Spleen (tissue), 11 donors: ENCODE results near the gene SLC1A4. TPM values are rescaled to one million over a fixed set of nuclear protein-coding genes. Genes with fewer than 3 reads are reported as not detected.
"Not testable (repeated sequence)": the region's sequence is repeated elsewhere in the genome, so short reads cannot be mapped to it uniquely, and the experiment has no call there.

Experiments
- DNase-seq: peaks from one replicate; pipeline ENCODE4 v3.0.0-alpha.2; 2020
- H3K27ac ChIP-seq, 8 donors: fragments of 200-600 bp; sonication (generic) in 7 of 8; 1 replicate in 4 of 8; 2 replicates in 4 of 8; pipeline versions ENCODE4 v1.5.0 to v1.8.0; 2016 to 2021; ENCODE audit warnings: inconsistent platforms in 4 of 8, mild to moderate bottlenecking in 4 of 8, moderate library complexity in 1 of 8
- H3K27me3 ChIP-seq, 7 donors: fragments of 200-600 bp; sonication (generic) in 6 of 7; replicated peaks in 1 of 7; 1 replicate in 4 of 7; 2 replicates in 3 of 7; pipeline versions ENCODE4 v1.5.0 to v1.8.0; 2016 to 2021; ENCODE audit warnings: inconsistent platforms in 3 of 7, mild to moderate bottlenecking in 1 of 7
- H3K36me3 ChIP-seq, 6 donors: fragments of 200-600 bp; sonication (generic) in 5 of 6; 1 replicate in 4 of 6; 2 replicates in 2 of 6; pipeline versions ENCODE4 v1.5.0 to v1.8.0; 2016 to 2021; ENCODE audit warnings: inconsistent platforms in 2 of 6
- H3K4me1 ChIP-seq, 6 donors: fragments of 200-600 bp; sonication (generic) in 5 of 6; 1 replicate in 3 of 6; 2 replicates in 3 of 6; pipeline versions ENCODE4 v1.5.0 to v1.8.0; 2016 to 2021; ENCODE audit warnings: inconsistent platforms in 3 of 6
- H3K4me3 ChIP-seq, 8 donors: fragments of 200-600 bp; sonication (generic) in 7 of 8; 1 replicate in 4 of 8; 2 replicates in 4 of 8; pipeline versions ENCODE4 v1.5.0 to v1.8.0; 2016 to 2021; ENCODE audit warnings: inconsistent platforms in 4 of 8, mild to moderate bottlenecking in 4 of 8, moderate library complexity in 2 of 8
- H3K9me3 ChIP-seq, 8 donors: fragments of 200-600 bp; sonication (generic) in 7 of 8; 1 replicate in 4 of 8; 2 replicates in 4 of 8; pipeline versions ENCODE4 v1.5.0 to v1.8.0; 2016 to 2021; ENCODE audit warnings: inconsistent platforms in 4 of 8
- CTCF ChIP-seq, 11 experiments: fragments of 200-600 bp in 7 of 11; fragments of 450-650 bp in 4 of 11; sonication (generic) in 4 of 11; IDR thresholded peaks in 8 of 11; conservative IDR thresholded peaks in 3 of 11; 1 replicate in 7 of 11; 2 replicates in 4 of 11; pipeline versions ENCODE4 v1.4.0 to v1.8.0; 2016 to 2021; ENCODE audit warnings: antibody characterized with exemption in 11 of 11, inconsistent platforms in 4 of 11, mild to moderate bottlenecking in 1 of 11
- POLR2A ChIP-seq, 3 donors: fragments of 450-650 bp; IDR thresholded peaks; one replicate each; pipeline ENCODE4 v1.5.1; 2017; ENCODE audit warnings: antibody characterized with exemption in 3 of 3, mild to moderate bottlenecking in 1 of 3
- POLR2AphosphoS5 ChIP-seq, 3 donors: sonication (generic); formaldehyde crosslinking; IDR thresholded peaks; one replicate each; pipeline ENCODE4 v1.5.1; 2017; ENCODE audit warnings: antibody characterized with exemption in 3 of 3
- WGBS, 5 donors: extraction: QIAGEN DNeasy Blood & Tissue Kit in 3 of 5; methylation state at CpG; one replicate each; pipeline versions ENCODE4 v1.1.5 to v1.1.7; 2013 to 2018; 5-methylcytosine and 5-hydroxymethylcytosine counted together
- intact Hi-C: fragments of 100-400 bp; cut with DNase I; formaldehyde crosslinking; loops from one replicate; pipeline ENCODE4 v1.15.0; 2023; ENCODE audit warnings: low total_unique reads
- polyA plus RNA-seq, 3 donors: library from polyadenylated mRNA; stranded (reverse); fragments of 200-250 nt; gene quantifications; one replicate each; pipeline ENCODE4 v1.2.1, GENCODE V29; 2013
- total RNA-seq, 7 donors: library from RNA; depleted of rRNA in 3 of 7; stranded (reverse); fragments of >200 nt in 3 of 7; fragmentation: NEBNext Ultra II Directional in 4 of 7; extraction: Animal tissue kit (Norgen Biotek cat#: 25700) in 4 of 7; gene quantifications; one replicate each; pipeline versions ENCODE4 v1.1.0 to v1.2.1, GENCODE V29; 2016 to 2021
- donor health status: healthy with polysubstance abuse.
- donor health status: DM: no; HTN: no; CAD: no; lungs with moderate emphysema.
- donor health status: DM: no; HTN: no; CAD: no.
- donor health status: Bipolar disorder and iron deficiency.
- donor health status: healthy.
- donor health status: DM: no; HTN: no; CAD: no.
- donor health status: DM: yes; HTN: yes; CAD: no.

The SLC1A4 gene
- total and polyA plus RNA-seq, 10 donors = 2.5 to 32.0 (median 15.7) TPM

GRCh38 chr2:65000644-65001043, 11.4 kb downstream of the SLC1A4 start:
- peaks cover 0 to 32% (median 2%) of the 10 kb centered on the region in 6 donors for H3K36me3 ChIP-seq
- no peaks in the 10 kb centered on the region for H3K27me3 ChIP-seq
- TF ChIP-seq POLR2AphosphoS5 (IDR thresholded peaks at IDR 0.05) (no peak), CTCF (IDR thresholded peaks at IDR 0.05 in 8 of 11, conservative IDR thresholded peaks at IDR 0.05 in 3 of 11) (no peak), POLR2A (IDR thresholded peaks at IDR 0.05) (no peak)
- intact Hi-C loops = no loop called here
- WGBS, 5 donors = 81 to 94% (median 84%) methylated on average over 3 of the region's 3 CpGs
- H3K4me1 ChIP-seq = peaks cover 0 to 16% (median 6%) of the 10 kb centered on the region in 6 donors
- no peaks in the 10 kb centered on the region for H3K9me3 ChIP-seq
- H3K4me3 ChIP-seq = no peak overlapping the region
- no peak overlapping the region for H3K27ac ChIP-seq
- no peak for DNase-seq

GRCh38 chr2:65003037-65003436, 13.8 kb downstream of the SLC1A4 start:
- Histone ChIP-seq H3K4me3 (no peak overlapping the region), H3K36me3 (peaks cover 0 to 38% (median 2%) of the 10 kb centered on the region in 6 donors), H3K27me3 (no peaks in the 10 kb centered on the region), H3K27ac (no peak overlapping the region), H3K9me3 (no peaks in the 10 kb centered on the region), H3K4me1 (peaks cover 0 to 15% (median 6%) of the 10 kb centered on the region in 6 donors)
- WGBS, 5 donors = 75 to 87% (median 79%) methylated on average over 3 of the region's 3 CpGs
- TF ChIP-seq CTCF (IDR thresholded peaks at IDR 0.05 in 8 of 11, conservative IDR thresholded peaks at IDR 0.05 in 3 of 11) = no peak
- TF ChIP-seq POLR2A (IDR thresholded peaks at IDR 0.05) = no peak
- intact Hi-C loops = no loop called here
- no peak for DNase-seq

- H3K9me3 ChIP-seq, H3K4me3 ChIP-seq, DNase-seq, H3K27ac ChIP-seq, intact Hi-C loops, H3K4me1 ChIP-seq, H3K27me3 ChIP-seq: not testable (repeated sequence)
- 96 to 99% (median 98%) methylated on average over 3 of the region's 3 CpGs for WGBS, 5 donors
- H3K36me3 ChIP-seq = peaks cover 0 to 43% (median 2%) of the 10 kb centered on the region in 6 donors
Observed at GRCh38 chr2:65004232-65004631, 15.0 kb downstream of the SLC1A4 start.

- no peak overlapping the region for H3K27ac ChIP-seq
- DNase-seq = no peak
- no peak overlapping the region for H3K4me3 ChIP-seq
- H3K27me3 ChIP-seq = no peaks in the 10 kb centered on the region
- no peaks in the 10 kb centered on the region for H3K9me3 ChIP-seq
- TF ChIP-seq POLR2A (IDR thresholded peaks at IDR 0.05) = no peak
- no peak for TF ChIP-seq CTCF (IDR thresholded peaks at IDR 0.05 in 8 of 11, conservative IDR thresholded peaks at IDR 0.05 in 3 of 11)
- no peak for TF ChIP-seq POLR2AphosphoS5 (IDR thresholded peaks at IDR 0.05)
- H3K4me1 ChIP-seq = peaks cover 13 to 41% (median 23%) of the 10 kb centered on the region in 6 donors
- peaks cover 0 to 68% (median 18%) of the 10 kb centered on the region in 6 donors for H3K36me3 ChIP-seq
- intact Hi-C loops = no loop called here
- WGBS, 5 donors = 77 to 90% (median 83%) methylated on average over 1 of the region's 1 CpG
Observed at GRCh38 chr2:65013776-65014175, 24.6 kb downstream of the SLC1A4 start.

GRCh38 chr2:65015731-65016130, 26.5 kb downstream of the SLC1A4 start:
- peaks cover 0 to 81% (median 21%) of the 10 kb centered on the region in 6 donors for H3K36me3 ChIP-seq
- TF ChIP-seq POLR2AphosphoS5 (IDR thresholded peaks at IDR 0.05) = no peak
- TF ChIP-seq CTCF (IDR thresholded peaks at IDR 0.05 in 8 of 11, conservative IDR thresholded peaks at IDR 0.05 in 3 of 11) = no peak
- TF ChIP-seq POLR2A (IDR thresholded peaks at IDR 0.05) = no peak
- intact Hi-C loops = no loop called here
- no peak overlapping the region for H3K4me3 ChIP-seq
- H3K27ac ChIP-seq = no peak overlapping the region
- no peaks in the 10 kb centered on the region for H3K9me3 ChIP-seq
- H3K4me1 ChIP-seq = peaks cover 13 to 51% (median 24%) of the 10 kb centered on the region in 6 donors
- no peak for DNase-seq
- H3K27me3 ChIP-seq = no peaks in the 10 kb centered on the region
- 89 to 94% (median 93%) methylated on average over 5 of the region's 5 CpGs for WGBS, 5 donors
